ENCODE measurements around the gene HTR4.

DNA sequence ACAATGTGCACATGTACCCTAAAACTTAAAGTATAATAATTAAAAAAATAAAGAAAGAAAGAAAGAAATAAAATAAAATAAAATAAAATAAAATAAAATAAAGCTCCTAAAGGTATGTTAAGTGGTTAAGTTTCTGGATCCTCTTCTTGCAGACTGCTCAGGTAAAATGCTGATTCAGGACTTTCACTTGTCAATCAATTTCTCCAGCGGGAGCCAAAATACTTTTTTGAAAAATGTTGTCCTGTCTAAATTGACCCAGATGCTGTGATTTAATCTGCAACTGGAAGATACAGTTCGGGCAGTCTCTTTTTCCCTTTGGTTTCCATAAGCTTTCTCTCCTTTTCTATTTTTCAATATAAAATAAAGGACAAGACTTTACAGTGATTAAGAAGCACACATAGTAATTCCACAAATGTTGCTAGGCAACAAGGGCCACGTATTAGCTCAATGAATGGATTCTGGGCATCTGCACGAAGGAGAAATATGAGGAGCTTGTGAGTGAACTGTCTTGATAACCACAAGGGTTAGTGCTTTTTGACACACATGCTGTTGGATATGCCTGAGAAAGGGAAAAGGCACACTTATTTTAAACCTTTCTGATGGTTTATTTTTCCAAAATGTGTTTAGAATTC is 38.6 kb downstream of the HTR4 start:
- TF ChIP-seq, protein P1, sequence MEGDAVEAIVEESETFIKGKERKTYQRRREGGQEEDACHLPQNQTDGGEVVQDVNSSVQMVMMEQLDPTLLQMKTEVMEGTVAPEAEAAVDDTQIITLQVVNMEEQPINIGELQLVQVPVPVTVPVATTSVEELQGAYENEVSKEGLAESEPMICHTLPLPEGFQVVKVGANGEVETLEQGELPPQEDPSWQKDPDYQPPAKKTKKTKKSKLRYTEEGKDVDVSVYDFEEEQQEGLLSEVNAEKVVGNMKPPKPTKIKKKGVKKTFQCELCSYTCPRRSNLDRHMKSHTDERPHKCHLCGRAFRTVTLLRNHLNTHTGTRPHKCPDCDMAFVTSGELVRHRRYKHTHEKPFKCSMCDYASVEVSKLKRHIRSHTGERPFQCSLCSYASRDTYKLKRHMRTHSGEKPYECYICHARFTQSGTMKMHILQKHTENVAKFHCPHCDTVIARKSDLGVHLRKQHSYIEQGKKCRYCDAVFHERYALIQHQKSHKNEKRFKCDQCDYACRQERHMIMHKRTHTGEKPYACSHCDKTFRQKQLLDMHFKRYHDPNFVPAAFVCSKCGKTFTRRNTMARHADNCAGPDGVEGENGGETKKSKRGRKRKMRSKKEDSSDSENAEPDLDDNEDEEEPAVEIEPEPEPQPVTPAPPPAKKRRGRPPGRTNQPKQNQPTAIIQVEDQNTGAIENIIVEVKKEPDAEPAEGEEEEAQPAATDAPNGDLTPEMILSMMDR (IDR thresholded peaks at IDR 0.05), result no peak
- no peak for TF ChIP-seq POLR2A (IDR thresholded peaks at IDR 0.05)

Data from body of pancreas (tissue), 4 donors.